WTC11 (cell line): ENCODE measurements around the gene GFOD1. TPM values are rescaled to one million over a fixed set of nuclear protein-coding genes. Genes with fewer than 3 reads are reported as not detected.

Source experiments
- ATAC-seq: fragments of 200-7000 bp; cut with Tn5 transposase; 2 replicates; pipeline ENCODE4 v1.10.0; 2021; ENCODE audit warnings: mild to moderate bottlenecking, moderate library complexity
- CTCF ChIA-PET: fragments of 300-600 bp; sonication (Branson Sonifier 250); formaldehyde crosslinking; loops from one replicate; lab custom pipeline; 2021; ENCODE audit warnings: antibody characterized with exemption; lab: Charles Lee
- POLR2A ChIA-PET: fragments of 350-600 bp; sonication (Branson Sonifier 250); formaldehyde crosslinking; loops from one replicate; lab custom pipeline; 2021; ENCODE audit warnings: antibody characterized with exemption; lab: Charles Lee
- DNase-seq: peaks from one replicate; pipeline ENCODE4 v3.0.0; 2021; ENCODE audit warnings: low spot score
- H3K27ac Mint-ChIP-seq: 2 replicates; pipeline ENCODE4 v1.8.0; 2021; ENCODE audit warnings: mixed read lengths
- H3K27me3 Mint-ChIP-seq: 2 replicates; pipeline ENCODE4 v1.8.0; 2021; ENCODE audit warnings: low read depth, mild to moderate bottlenecking, moderate library complexity, mixed read lengths
- H3K36me3 Mint-ChIP-seq: 2 replicates; pipeline ENCODE4 v1.8.0; 2021; ENCODE audit warnings: mixed read lengths
- H3K4me1 Mint-ChIP-seq: 2 replicates; pipeline ENCODE4 v1.8.0; 2022; ENCODE audit warnings: mixed read lengths
- H3K4me3 Mint-ChIP-seq: 2 replicates; pipeline ENCODE4 v1.8.0; 2021; ENCODE audit warnings: mild to moderate bottlenecking, moderate library complexity, mixed read lengths
- H3K9me3 Mint-ChIP-seq: 2 replicates; pipeline ENCODE4 v1.8.0; 2021; ENCODE audit warnings: mixed read lengths
- ATF1 ChIP-seq: sonication (generic); formaldehyde crosslinking; IDR thresholded peaks from 2 replicates; pipeline ENCODE4 v1.8.1; 2023; ENCODE audit warnings: mild to moderate bottlenecking, moderate library complexity, missing genetic modification reagents
- ATF2 ChIP-seq: sonication (generic); formaldehyde crosslinking; IDR thresholded peaks from 2 replicates; pipeline ENCODE4 v1.8.1; 2022; ENCODE audit warnings: low read depth, missing genetic modification reagents, borderline replicate concordance
- CREM ChIP-seq: sonication (generic); formaldehyde crosslinking; IDR thresholded peaks from 2 replicates; pipeline ENCODE4 v1.8.1; 2022; ENCODE audit warnings: mild to moderate bottlenecking, missing genetic modification reagents, moderate library complexity
- E2F5 ChIP-seq: sonication (generic); formaldehyde crosslinking; IDR thresholded peaks from 2 replicates; pipeline ENCODE4 v1.8.1; 2022; ENCODE audit warnings: mild to moderate bottlenecking, moderate library complexity, missing genetic modification reagents
- EMX1 ChIP-seq: fragments of 250-450 bp; sonication (Bioruptor Pico); IDR thresholded peaks from 2 replicates; pipeline ENCODE4 v1.8.0; 2021; ENCODE audit warnings: mild to moderate bottlenecking
- ETV6 ChIP-seq: sonication (generic); formaldehyde crosslinking; IDR thresholded peaks from 2 replicates; pipeline ENCODE4 v1.8.1; 2022; ENCODE audit warnings: mild to moderate bottlenecking, missing genetic modification reagents
- GRHL2 ChIP-seq: fragments of 250-450 bp; sonication (Bioruptor Pico); IDR thresholded peaks from 2 replicates; pipeline ENCODE4 v1.8.0; 2022; ENCODE audit warnings: mild to moderate bottlenecking, moderate library complexity; ENCODE audit not compliant: insufficient replicate concordance, severe bottlenecking
- HMGA2 ChIP-seq: fragments of 250-450 bp; sonication (Bioruptor Pico); IDR thresholded peaks from 2 replicates; pipeline ENCODE4 v1.4.0; 2021; ENCODE audit warnings: mild to moderate bottlenecking, moderate library complexity
- IRF2 ChIP-seq: sonication (generic); formaldehyde crosslinking; IDR thresholded peaks from 2 replicates; pipeline ENCODE4 v1.8.0; 2022; ENCODE audit warnings: low read depth, missing genetic modification reagents, borderline replicate concordance
- JAZF1 ChIP-seq: fragments of 250-450 bp; sonication (Bioruptor Pico); IDR thresholded peaks from 2 replicates; pipeline ENCODE4 v1.9.0; 2021; ENCODE audit warnings: moderate library complexity, mild to moderate bottlenecking, inconsistent platforms
- KAT7 ChIP-seq: sonication (generic); formaldehyde crosslinking; IDR thresholded peaks from 2 replicates; pipeline ENCODE4 v1.8.1; 2023; ENCODE audit warnings: missing genetic modification reagents, mild to moderate bottlenecking, borderline replicate concordance
- MXD4 ChIP-seq: fragments of 250-450 bp; sonication (Bioruptor Pico); IDR thresholded peaks from 2 replicates; pipeline ENCODE4 v1.8.0; 2021; ENCODE audit warnings: mild to moderate bottlenecking, moderate library complexity, borderline replicate concordance
- MYBL2 ChIP-seq: sonication (generic); formaldehyde crosslinking; IDR thresholded peaks from 2 replicates; pipeline ENCODE4 v1.8.1; 2023; ENCODE audit warnings: mild to moderate bottlenecking, moderate library complexity, missing genetic modification reagents
- PRDM15 ChIP-seq: sonication (generic); formaldehyde crosslinking; IDR thresholded peaks from 2 replicates; pipeline ENCODE4 v1.8.0; 2022; ENCODE audit warnings: missing genetic modification reagents
- PRRX2 ChIP-seq: fragments of 250-450 bp; sonication (Bioruptor Pico); IDR thresholded peaks from 2 replicates; pipeline ENCODE4 v1.8.0; 2021; ENCODE audit warnings: mild to moderate bottlenecking
- ZNF121 ChIP-seq: sonication (generic); formaldehyde crosslinking; IDR thresholded peaks from 2 replicates; pipeline ENCODE4 v1.8.0; 2023; ENCODE audit warnings: missing genetic modification reagents
- ZNF317 ChIP-seq: sonication (generic); formaldehyde crosslinking; IDR thresholded peaks from 2 replicates; pipeline ENCODE4 v1.8.1; 2023; ENCODE audit warnings: low read depth, mild to moderate bottlenecking, moderate library complexity, missing genetic modification reagents, borderline replicate concordance
- ZNF396 ChIP-seq: fragments of 250-450 bp; sonication (Bioruptor Pico); IDR thresholded peaks from 2 replicates; pipeline ENCODE4 v1.8.0; 2021; ENCODE audit warnings: mild to moderate bottlenecking, moderate library complexity, borderline replicate concordance
- ZNF416 ChIP-seq: fragments of 250-450 bp; sonication (Bioruptor Pico); IDR thresholded peaks from 2 replicates; pipeline ENCODE4 v1.9.0; 2021; ENCODE audit warnings: mild to moderate bottlenecking, inconsistent platforms
- total RNA-seq: library from RNA; stranded (reverse); gene quantifications from 3 replicates; pipeline ENCODE4 v1.2.3, GENCODE V29; 2021

GFOD1 gene
- total RNA-seq, 1 experiment from 2014 or later: 8.5 TPM

GRCh38 chr6:13383328-13384163 is 103.9 kb downstream of the GFOD1 start:
- ATAC-seq: no peak
- H3K9me3 Mint-ChIP-seq: no peaks in the 10 kb centered on the region
- DNase-seq: no peak
- H3K4me3 Mint-ChIP-seq: no peak overlapping the region
- no peak overlapping the region for H3K27ac Mint-ChIP-seq
- ChIA-PET CTCF (no interaction called here), POLR2A (no interaction called here)
- no peaks in the 10 kb centered on the region for H3K27me3 Mint-ChIP-seq
- H3K4me1 Mint-ChIP-seq: peaks cover 31% of the 10 kb centered on the region
- TF ChIP-seq E2F5 (CRISPR knock-in tag) (no peak), PRRX2 (CRISPR knock-in tag) (no peak), ZNF317 (CRISPR knock-in tag) (no peak), ZNF396 (no peak), HMGA2 (CRISPR knock-in tag) (no peak), MXD4 (CRISPR knock-in tag) (no peak)
- no peaks in the 10 kb centered on the region for H3K36me3 Mint-ChIP-seq

- H3K36me3 Mint-ChIP-seq: no peaks in the 10 kb centered on the region
- ATAC-seq (peak; percentile 52; the same call in 1 of the 2 replicates), DNase-seq (no peak)
- ChIA-PET CTCF (interaction anchor here (0.6 to 1.0 kb wide), 5 partner anchors 10 to 155 kb away, joined by 3 read pairs; no protein-coding TSS in a partner anchor), POLR2A (interaction anchor here (0.9 kb wide), 1 partner anchor 9 kb away, joined by 4 read pairs; no protein-coding TSS in a partner anchor)
- H3K27me3 Mint-ChIP-seq: no peaks in the 10 kb centered on the region
- TF ChIP-seq MYBL2 (CRISPR knock-in tag) (no peak), ATF1 (no peak), CREM (CRISPR knock-in tag) (no peak), JAZF1 (CRISPR knock-in tag) (no peak), ZNF121 (CRISPR knock-in tag) (no peak), PRDM15 (CRISPR knock-in tag) (no peak), EMX1 (CRISPR knock-in tag) (no peak), GRHL2 (CRISPR knock-in tag) (no peak), ZNF416 (CRISPR knock-in tag) (no peak), IRF2 (CRISPR knock-in tag) (no peak), ETV6 (CRISPR knock-in tag) (no peak), KAT7 (CRISPR knock-in tag) (no peak), ATF2 (CRISPR knock-in tag) (no peak)
- H3K9me3 Mint-ChIP-seq: peaks cover 6% of the 10 kb centered on the region; the same call in 1 of the 2 replicates
- H3K4me1 Mint-ChIP-seq: peaks cover 33% of the 10 kb centered on the region
- peak overlapping the region; percentile 41; the same call in 1 of the 2 replicates for H3K27ac Mint-ChIP-seq
- no peak overlapping the region for H3K4me3 Mint-ChIP-seq
Observed at GRCh38 chr6:13380761-13381160, 106.6 kb downstream of the GFOD1 start.
